HUES48 (cell line): ENCODE measurements around the gene KDM3B.

Experiments
- H3K27ac ChIP-seq: one replicate; pipeline ENCODE4 v1.7.0; 2013; ENCODE audit warnings: low read depth, low read length, inconsistent platforms
- H3K27me3 ChIP-seq: 2 replicates; pipeline ENCODE4 v1.6.1; 2013; ENCODE audit warnings: mild to moderate bottlenecking, low read length; ENCODE audit not compliant: control insufficient read depth, insufficient read depth
- H3K36me3 ChIP-seq: 2 replicates; pipeline ENCODE4 v1.6.1; 2013; ENCODE audit warnings: low read length; ENCODE audit not compliant: control insufficient read depth, insufficient read depth
- H3K4me1 ChIP-seq: 2 replicates; pipeline ENCODE4 v1.6.1; 2013; ENCODE audit warnings: mild to moderate bottlenecking, low read length; ENCODE audit not compliant: control insufficient read depth, insufficient read depth
- H3K4me3 ChIP-seq: 2 replicates; pipeline ENCODE4 v1.5.1; 2013; ENCODE audit warnings: mild to moderate bottlenecking, low read depth, low read length
- H3K9ac ChIP-seq: 2 replicates; pipeline ENCODE4 v1.6.1; 2013; ENCODE audit warnings: mild to moderate bottlenecking, low read depth, low read length, moderate library complexity
- H3K9me3 ChIP-seq: 2 replicates; pipeline ENCODE4 v1.6.1; 2013; ENCODE audit warnings: low read length; ENCODE audit not compliant: control insufficient read depth, insufficient read depth

The KDM3B gene

GRCh38 chr5:138455232-138455930 is 102.9 kb downstream of the KDM3B start:
- Histone ChIP-seq H3K9ac (no peak overlapping the region), H3K36me3 (no peaks in the 10 kb centered on the region), H3K4me3 (no peak overlapping the region), H3K27me3 (no peaks in the 10 kb centered on the region), H3K9me3 (no peaks in the 10 kb centered on the region), H3K4me1 (peaks cover 11% of the 10 kb centered on the region), H3K27ac (peak overlapping the region; percentile 42)

- no peak overlapping the region for H3K4me3 ChIP-seq
- no peaks in the 10 kb centered on the region for H3K27me3 ChIP-seq
- no peak overlapping the region for H3K9ac ChIP-seq
- no peaks in the 10 kb centered on the region for H3K9me3 ChIP-seq
- H3K4me1 ChIP-seq = peaks cover 11% of the 10 kb centered on the region
- H3K27ac ChIP-seq = no peak overlapping the region
- H3K36me3 ChIP-seq = no peaks in the 10 kb centered on the region
Observed at GRCh38 chr5:138457531-138458275, 105.2 kb downstream of the KDM3B start.

GRCh38 chr5:138458384-138458783 is 105.9 kb downstream of the KDM3B start:
- Histone ChIP-seq H3K9ac (no peak overlapping the region), H3K9me3 (no peaks in the 10 kb centered on the region), H3K36me3 (no peaks in the 10 kb centered on the region), H3K27me3 (no peaks in the 10 kb centered on the region), H3K4me1 (peaks cover 11% of the 10 kb centered on the region), H3K4me3 (no peak overlapping the region), H3K27ac (no peak overlapping the region)

GRCh38 chr5:138458856-138459255 is 106.4 kb downstream of the KDM3B start:
- no peaks in the 10 kb centered on the region for H3K9me3 ChIP-seq
- H3K4me3 ChIP-seq = no peak overlapping the region
- no peaks in the 10 kb centered on the region for H3K27me3 ChIP-seq
- H3K36me3 ChIP-seq = no peaks in the 10 kb centered on the region
- H3K4me1 ChIP-seq = peaks cover 11% of the 10 kb centered on the region
- no peak overlapping the region for H3K9ac ChIP-seq
- no peak overlapping the region for H3K27ac ChIP-seq

GRCh38 chr5:138459311-138459933 is 106.9 kb downstream of the KDM3B start:
- H3K9ac ChIP-seq = no peak overlapping the region

GRCh38 chr5:138460032-138460693 is 107.7 kb downstream of the KDM3B start:
- Histone ChIP-seq H3K4me1 (peaks cover 7% of the 10 kb centered on the region), H3K27ac (no peak overlapping the region), H3K9ac (no peak overlapping the region)

More at GRCh38 chr5:138459311-138459933, 106.9 kb downstream of the KDM3B start:
- Histone ChIP-seq H3K4me3 (no peak overlapping the region), H3K9me3 (no peaks in the 10 kb centered on the region), H3K4me1 (peaks cover 11% of the 10 kb centered on the region), H3K36me3 (no peaks in the 10 kb centered on the region), H3K27ac (no peak overlapping the region), H3K27me3 (no peaks in the 10 kb centered on the region)

GRCh38 chr5:138461343-138462125 is 109.0 kb downstream of the KDM3B start:
- Histone ChIP-seq H3K4me1 (no peaks in the 10 kb centered on the region; the same call in 1 of the 2 replicates), H3K36me3 (peaks cover 1% of the 10 kb centered on the region; the same call in 1 of the 2 replicates), H3K27ac (no peak overlapping the region), H3K9me3 (no peaks in the 10 kb centered on the region), H3K4me3 (no peak overlapping the region), H3K9ac (no peak overlapping the region), H3K27me3 (peaks cover 11% of the 10 kb centered on the region)

More at GRCh38 chr5:138460032-138460693, 107.7 kb downstream of the KDM3B start:
- no peaks in the 10 kb centered on the region for H3K9me3 ChIP-seq
- H3K27me3 ChIP-seq = no peaks in the 10 kb centered on the region
- no peaks in the 10 kb centered on the region for H3K36me3 ChIP-seq
- H3K4me3 ChIP-seq = no peak overlapping the region

- H3K27ac ChIP-seq = peak overlapping the region; percentile 94
Observed at GRCh38 chr5:138463419-138464007, 111.0 kb downstream of the KDM3B start.

GRCh38 chr5:138464008-138464387 is 111.5 kb downstream of the KDM3B start:
- Histone ChIP-seq H3K27ac (peak overlapping the region; percentile 94), H3K4me1 (no peaks in the 10 kb centered on the region; the same call in 1 of the 2 replicates), H3K4me3 (peak overlapping the region; percentile 70), H3K9ac (peak overlapping the region; percentile 74), H3K36me3 (peaks cover 15% of the 10 kb centered on the region), H3K27me3 (peaks cover 23% of the 10 kb centered on the region), H3K9me3 (no peaks in the 10 kb centered on the region)

More at GRCh38 chr5:138463419-138464007, 111.0 kb downstream of the KDM3B start:
- peaks cover 15% of the 10 kb centered on the region for H3K36me3 ChIP-seq
- H3K9ac ChIP-seq = peak overlapping the region; percentile 74
- H3K9me3 ChIP-seq = no peaks in the 10 kb centered on the region
- H3K27me3 ChIP-seq = peaks cover 23% of the 10 kb centered on the region
- H3K4me1 ChIP-seq = no peaks in the 10 kb centered on the region; the same call in 1 of the 2 replicates
- peak overlapping the region; percentile 70 for H3K4me3 ChIP-seq
